SK-N-SH treated with all-trans-retinoic acid at 6 μM for 48 hours (cell line): ENCODE measurements around the gene SKIC2.

Experiments used
- ARNTL ChIP-seq: fragments of 450-650 bp; formaldehyde crosslinking; IDR thresholded peaks from 2 replicates; pipeline ENCODE4 v1.5.0; 2020; ENCODE audit warnings: low read depth, mild to moderate bottlenecking, moderate library complexity, borderline replicate concordance
- ESRRG ChIP-seq: fragments of 250-450 bp; sonication (Bioruptor Pico); IDR thresholded peaks from 2 replicates; pipeline ENCODE4 v1.6.1; 2021; ENCODE audit warnings: mild to moderate bottlenecking
- OSR1 ChIP-seq: fragments of 250-450 bp; sonication (Bioruptor Pico); IDR thresholded peaks from 2 replicates; pipeline ENCODE4 v1.8.0; 2022; ENCODE audit warnings: moderate library complexity, mild to moderate bottlenecking, inconsistent platforms
- PPARA ChIP-seq: fragments of 250-450 bp; sonication (Bioruptor Pico); IDR thresholded peaks from 2 replicates; pipeline ENCODE4 v1.5.0; 2020; ENCODE audit warnings: mild to moderate bottlenecking, borderline replicate concordance
- RARB ChIP-seq: fragments of 250-450 bp; sonication (Bioruptor Pico); IDR thresholded peaks from 2 replicates; pipeline ENCODE4 v1.8.0; 2021; ENCODE audit warnings: mild to moderate bottlenecking, moderate library complexity
- SNAI2 ChIP-seq: fragments of 250-450 bp; sonication (Bioruptor Pico); IDR thresholded peaks from 2 replicates; pipeline ENCODE4 v1.5.0; 2020; ENCODE audit warnings: mild to moderate bottlenecking, moderate library complexity
- TF ChIP-seq, protein P1 (sequence below): fragments of 250-450 bp; sonication (Bioruptor Pico); IDR thresholded peaks from 2 replicates; pipeline ENCODE4 v1.8.0; 2020; ENCODE audit warnings: mild to moderate bottlenecking, moderate library complexity, borderline replicate concordance
- TF ChIP-seq, protein P2 (sequence below): fragments of 250-450 bp; sonication (Bioruptor Pico); IDR thresholded peaks from 2 replicates; pipeline ENCODE4 v1.5.0; 2020; ENCODE audit warnings: mild to moderate bottlenecking, moderate library complexity

DNA sequence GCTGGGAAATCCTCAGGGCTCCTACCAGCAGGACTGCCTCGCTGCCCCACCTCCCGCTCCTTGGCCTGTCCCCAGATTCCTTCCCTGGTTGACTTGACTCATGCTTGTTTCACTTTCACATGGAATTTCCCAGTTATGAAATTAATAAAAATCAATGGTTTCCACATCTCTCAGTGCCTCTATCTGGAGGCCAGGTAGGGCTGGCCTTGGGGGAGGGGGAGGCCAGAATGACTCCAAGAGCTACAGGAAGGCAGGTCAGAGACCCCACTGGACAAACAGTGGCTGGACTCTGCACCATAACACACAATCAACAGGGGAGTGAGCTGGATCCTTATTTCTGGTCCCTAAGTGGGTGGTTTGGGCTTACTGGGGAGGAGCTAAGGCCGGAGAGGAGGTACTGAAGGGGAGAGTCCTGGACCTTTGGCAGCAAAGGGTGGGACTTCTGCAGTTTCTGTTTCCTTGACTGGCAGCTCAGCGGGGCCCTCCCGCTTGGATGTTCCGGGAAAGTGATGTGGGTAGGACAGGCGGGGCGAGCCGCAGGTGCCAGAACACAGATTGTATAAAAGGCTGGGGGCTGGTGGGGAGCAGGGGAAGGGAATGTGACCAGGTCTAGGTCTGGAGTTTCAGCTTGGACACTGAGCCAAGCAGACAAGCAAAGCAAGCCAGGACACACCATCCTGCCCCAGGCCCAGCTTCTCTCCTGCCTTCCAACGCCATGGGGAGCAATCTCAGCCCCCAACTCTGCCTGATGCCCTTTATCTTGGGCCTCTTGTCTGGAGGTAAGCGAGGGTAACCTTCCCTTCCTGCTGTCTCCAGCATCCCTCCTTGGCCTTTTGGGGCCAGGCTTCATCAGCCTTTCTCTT is 13.2 kb upstream of the SKIC2 start, which contains the start of gene CFB:
- TF ChIP-seq, protein P1, sequence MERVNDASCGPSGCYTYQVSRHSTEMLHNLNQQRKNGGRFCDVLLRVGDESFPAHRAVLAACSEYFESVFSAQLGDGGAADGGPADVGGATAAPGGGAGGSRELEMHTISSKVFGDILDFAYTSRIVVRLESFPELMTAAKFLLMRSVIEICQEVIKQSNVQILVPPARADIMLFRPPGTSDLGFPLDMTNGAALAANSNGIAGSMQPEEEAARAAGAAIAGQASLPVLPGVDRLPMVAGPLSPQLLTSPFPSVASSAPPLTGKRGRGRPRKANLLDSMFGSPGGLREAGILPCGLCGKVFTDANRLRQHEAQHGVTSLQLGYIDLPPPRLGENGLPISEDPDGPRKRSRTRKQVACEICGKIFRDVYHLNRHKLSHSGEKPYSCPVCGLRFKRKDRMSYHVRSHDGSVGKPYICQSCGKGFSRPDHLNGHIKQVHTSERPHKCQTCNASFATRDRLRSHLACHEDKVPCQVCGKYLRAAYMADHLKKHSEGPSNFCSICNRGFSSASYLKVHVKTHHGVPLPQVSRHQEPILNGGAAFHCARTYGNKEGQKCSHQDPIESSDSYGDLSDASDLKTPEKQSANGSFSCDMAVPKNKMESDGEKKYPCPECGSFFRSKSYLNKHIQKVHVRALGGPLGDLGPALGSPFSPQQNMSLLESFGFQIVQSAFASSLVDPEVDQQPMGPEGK (CRISPR knock-in tag): no peak
- TF ChIP-seq ESRRG (no peak), ARNTL (no peak), SNAI2 (CRISPR knock-in tag) (no peak), OSR1 (CRISPR knock-in tag) (no peak), RARB (CRISPR knock-in tag) (no peak), PPARA (CRISPR knock-in tag) (no peak)
- TF ChIP-seq, protein P2, sequence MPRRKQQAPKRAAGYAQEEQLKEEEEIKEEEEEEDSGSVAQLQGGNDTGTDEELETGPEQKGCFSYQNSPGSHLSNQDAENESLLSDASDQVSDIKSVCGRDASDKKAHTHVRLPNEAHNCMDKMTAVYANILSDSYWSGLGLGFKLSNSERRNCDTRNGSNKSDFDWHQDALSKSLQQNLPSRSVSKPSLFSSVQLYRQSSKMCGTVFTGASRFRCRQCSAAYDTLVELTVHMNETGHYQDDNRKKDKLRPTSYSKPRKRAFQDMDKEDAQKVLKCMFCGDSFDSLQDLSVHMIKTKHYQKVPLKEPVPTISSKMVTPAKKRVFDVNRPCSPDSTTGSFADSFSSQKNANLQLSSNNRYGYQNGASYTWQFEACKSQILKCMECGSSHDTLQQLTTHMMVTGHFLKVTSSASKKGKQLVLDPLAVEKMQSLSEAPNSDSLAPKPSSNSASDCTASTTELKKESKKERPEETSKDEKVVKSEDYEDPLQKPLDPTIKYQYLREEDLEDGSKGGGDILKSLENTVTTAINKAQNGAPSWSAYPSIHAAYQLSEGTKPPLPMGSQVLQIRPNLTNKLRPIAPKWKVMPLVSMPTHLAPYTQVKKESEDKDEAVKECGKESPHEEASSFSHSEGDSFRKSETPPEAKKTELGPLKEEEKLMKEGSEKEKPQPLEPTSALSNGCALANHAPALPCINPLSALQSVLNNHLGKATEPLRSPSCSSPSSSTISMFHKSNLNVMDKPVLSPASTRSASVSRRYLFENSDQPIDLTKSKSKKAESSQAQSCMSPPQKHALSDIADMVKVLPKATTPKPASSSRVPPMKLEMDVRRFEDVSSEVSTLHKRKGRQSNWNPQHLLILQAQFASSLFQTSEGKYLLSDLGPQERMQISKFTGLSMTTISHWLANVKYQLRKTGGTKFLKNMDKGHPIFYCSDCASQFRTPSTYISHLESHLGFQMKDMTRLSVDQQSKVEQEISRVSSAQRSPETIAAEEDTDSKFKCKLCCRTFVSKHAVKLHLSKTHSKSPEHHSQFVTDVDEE (CRISPR knock-in tag): no peak
